Body of pancreas (tissue), 4 donors: ENCODE measurements around the gene TBC1D9. TPM values are rescaled to one million over a fixed set of nuclear protein-coding genes. Genes with fewer than 3 reads are reported as not detected.
A peak's percentile ranks its signal among the peaks of the same experiment; 100 is the strongest.

ENCODE experiments used
- ATAC-seq: fragments of 150-250 bp; one replicate; pipeline ENCODE4 v1.9.1; 2016
- DNase-seq, 4 donors: peaks; one replicate each; pipeline ENCODE4 v3.0.0-alpha.2; 2019
- H3K27ac ChIP-seq, 4 donors: fragments of 200-600 bp; sonication (generic); 1 replicate in 3 of 4; 2 replicates in 1 of 4; pipeline versions ENCODE4 v1.5.1 to v1.6.1; 2016 to 2019; ENCODE audit warnings: mild to moderate bottlenecking in 1 of 4, mixed read lengths in 1 of 4, moderate library complexity in 1 of 4
- H3K27me3 ChIP-seq, 2 donors: fragments of 200-600 bp; sonication (generic); one replicate each; pipeline ENCODE4 v1.6.0; 2016; ENCODE audit warnings: mild to moderate bottlenecking in 1 of 2
- H3K36me3 ChIP-seq, 2 donors: fragments of 200-600 bp; sonication (generic); replicated peaks in 1 of 2; 2 replicates each; pipeline ENCODE4 v1.5.1; 2016; ENCODE audit warnings: low read depth in 2 of 2; ENCODE audit not compliant: insufficient read depth in 1 of 2
- H3K4me1 ChIP-seq: fragments of 200-600 bp; sonication (generic); one replicate; pipeline ENCODE4 v1.6.0; 2016
- H3K4me3 ChIP-seq, 2 donors: fragments of 200-600 bp; sonication (generic); 1 replicate in 1 of 2; 2 replicates in 1 of 2; pipeline ENCODE4 v1.5.1; 2016 to 2019
- H3K9me3 ChIP-seq, 3 donors: fragments of 200-600 bp; sonication (generic); 1 replicate in 2 of 3; 2 replicates in 1 of 3; pipeline ENCODE4 v1.5.1; 2016
- CTCF ChIP-seq, 7 experiments: fragments of 450-650 bp in 4 of 7; fragments of 200-600 bp in 3 of 7; sonication (generic) in 3 of 7; IDR thresholded peaks; one replicate each; pipeline ENCODE4 v1.5.1; 2016 to 2019; ENCODE audit warnings: antibody characterized with exemption in 7 of 7
- POLR2A ChIP-seq, 3 donors: fragments of 450-650 bp; IDR thresholded peaks; one replicate each; pipeline ENCODE4 v1.6.1; 2016; ENCODE audit warnings: antibody characterized with exemption in 3 of 3, mild to moderate bottlenecking in 2 of 3
- WGBS, 2 donors: methylation state at CpG; one replicate each; pipeline ENCODE4 v1.1.5; 2017; 5-methylcytosine and 5-hydroxymethylcytosine counted together
- intact Hi-C: fragments of 100-400 bp; cut with DNase I; formaldehyde crosslinking; loops from one replicate; pipeline ENCODE4 v1.15.1; 2023
- total RNA-seq, 2 donors: library from RNA; depleted of rRNA; stranded (reverse); fragments of >200 nt; gene quantifications; one replicate each; pipeline ENCODE4 v1.1.0, GENCODE V29; 2016

Gene TBC1D9
- total RNA-seq, 2 donors from 2014 or later, result 11.2 to 13.5 TPM

GRCh38 chr4:140720387-140721304 is 35.5 kb downstream of the TBC1D9 start:
- TF ChIP-seq POLR2A (IDR thresholded peaks at IDR 0.05), result no peak
- TF ChIP-seq CTCF (IDR thresholded peaks at IDR 0.05), result no peak
- H3K9me3 ChIP-seq, result no peaks in the 10 kb centered on the region
- no peaks in the 10 kb centered on the region for H3K27me3 ChIP-seq
- peaks cover 19% of the 10 kb centered on the region for H3K4me1 ChIP-seq
- ATAC-seq (no peak), DNase-seq (no peak)
- H3K36me3 ChIP-seq, result no peaks in the 10 kb centered on the region
- peak overlapping the region in 1 of 4 donors; percentile 46 for H3K27ac ChIP-seq
- 45 to 84% methylated on average over 3 to 9 of the region's 9 CpGs for WGBS, 2 donors
- intact Hi-C loops, result no loop called here
- no peak overlapping the region for H3K4me3 ChIP-seq

- no peak overlapping the region for H3K4me3 ChIP-seq
- WGBS, 2 donors, result 88% methylated on average over 2 of the region's 2 CpGs
- peaks cover 14% of the 10 kb centered on the region for H3K4me1 ChIP-seq
- intact Hi-C loops, result no loop called here
- DNase-seq (no peak), ATAC-seq (no peak)
- no peak for TF ChIP-seq CTCF (IDR thresholded peaks at IDR 0.05)
- no peak for TF ChIP-seq POLR2A (IDR thresholded peaks at IDR 0.05)
- H3K27me3 ChIP-seq, result no peaks in the 10 kb centered on the region
- H3K36me3 ChIP-seq, result no peaks in the 10 kb centered on the region
- no peaks in the 10 kb centered on the region for H3K9me3 ChIP-seq
- H3K27ac ChIP-seq, result no peak overlapping the region
Observed at GRCh38 chr4:140719686-140720085, 36.5 kb downstream of the TBC1D9 start.

GRCh38 chr4:140719022-140719421 is 37.2 kb downstream of the TBC1D9 start:
- H3K27me3 ChIP-seq, result no peaks in the 10 kb centered on the region
- no peaks in the 10 kb centered on the region for H3K36me3 ChIP-seq
- DNase-seq, result no peak
- no peak for ATAC-seq
- no peaks in the 10 kb centered on the region for H3K9me3 ChIP-seq
- TF ChIP-seq POLR2A (IDR thresholded peaks at IDR 0.05), result no peak
- TF ChIP-seq CTCF (IDR thresholded peaks at IDR 0.05), result no peak
- H3K27ac ChIP-seq, result peak overlapping the region in 1 of 4 donors; percentile 49
- peaks cover 8% of the 10 kb centered on the region for H3K4me1 ChIP-seq
- H3K4me3 ChIP-seq, result no peak overlapping the region
- WGBS, 2 donors, result 87 to 89% methylated on average over 2 of the region's 2 CpGs
- intact Hi-C loops, result no loop called here

- no peaks in the 10 kb centered on the region for H3K36me3 ChIP-seq
- no peaks in the 10 kb centered on the region for H3K9me3 ChIP-seq
- no peak overlapping the region for H3K4me3 ChIP-seq
- H3K4me1 ChIP-seq, result peaks cover 5% of the 10 kb centered on the region
- DNase-seq (no peak), ATAC-seq (no peak)
- 81 to 88% methylated on average over 3 of the region's 3 CpGs for WGBS, 2 donors
- peak overlapping the region in 1 of 4 donors; percentile 49 for H3K27ac ChIP-seq
- H3K27me3 ChIP-seq, result no peaks in the 10 kb centered on the region
- TF ChIP-seq CTCF (IDR thresholded peaks at IDR 0.05) (no peak), POLR2A (IDR thresholded peaks at IDR 0.05) (no peak)
- intact Hi-C loops, result no loop called here
Observed at GRCh38 chr4:140718241-140718952, 37.8 kb downstream of the TBC1D9 start.
